Fibroblast of upper back skin (primary cell): ENCODE data around the gene SLC7A11.

Experiments
- DNase-seq: peaks from one replicate; pipeline ENCODE4 v3.0.0-alpha.2; 2013

SLC7A11 gene

GRCh38 chr4:138204507-138204906, 37.6 kb downstream of the SLC7A11 start:
- DNase-seq, result no peak

- no peak for DNase-seq
Measured at GRCh38 chr4:138202686-138203085, 39.5 kb downstream of the SLC7A11 start.

GRCh38 chr4:138200236-138200590, 41.9 kb downstream of the SLC7A11 start:
- no peak for DNase-seq

- peak; percentile 20 for DNase-seq
Measured at GRCh38 chr4:138199568-138200235, 42.4 kb downstream of the SLC7A11 start.

GRCh38 chr4:138196153-138196552, 46.0 kb downstream of the SLC7A11 start:
- no peak for DNase-seq

GRCh38 chr4:138193963-138194362, 48.2 kb downstream of the SLC7A11 start:
- no peak for DNase-seq

- peak; percentile 21 for DNase-seq
Measured at GRCh38 chr4:138192113-138192512, 50.0 kb downstream of the SLC7A11 start.

GRCh38 chr4:138190452-138190858, 51.7 kb downstream of the SLC7A11 start:
- no peak for DNase-seq

GRCh38 chr4:138189206-138189605, 52.9 kb downstream of the SLC7A11 start:
- DNase-seq, result no peak

GRCh38 chr4:138188406-138189084, 53.6 kb downstream of the SLC7A11 start:
- DNase-seq, result no peak

GRCh38 chr4:138185859-138186645, 56.1 kb downstream of the SLC7A11 start:
- no peak for DNase-seq

GRCh38 chr4:138184886-138185285, 57.3 kb downstream of the SLC7A11 start:
- DNase-seq, result no peak

GRCh38 chr4:138182838-138183426, 59.2 kb downstream of the SLC7A11 start:
- peak; percentile 59 for DNase-seq

- DNase-seq, result peak; percentile 25
Measured at GRCh38 chr4:138181287-138181686, 60.9 kb downstream of the SLC7A11 start.

- peak; percentile 35 for DNase-seq
Measured at GRCh38 chr4:138178566-138178965, 63.6 kb downstream of the SLC7A11 start.

GRCh38 chr4:138177278-138177968, 64.7 kb downstream of the SLC7A11 start:
- no peak for DNase-seq

GRCh38 chr4:138174981-138175794, 67.0 kb downstream of the SLC7A11 start:
- no peak for DNase-seq

GRCh38 chr4:138164208-138164607, 77.9 kb downstream of the SLC7A11 start:
- no peak for DNase-seq

GRCh38 chr4:138163171-138163570, 79.0 kb downstream of the SLC7A11 start:
- no peak for DNase-seq

- no peak for DNase-seq
Measured at GRCh38 chr4:138162259-138162658, 79.9 kb downstream of the SLC7A11 start.

GRCh38 chr4:138161351-138161750, 80.8 kb downstream of the SLC7A11 start:
- no peak for DNase-seq

- peak; percentile 87 for DNase-seq
Measured at GRCh38 chr4:138158746-138159297, 83.3 kb downstream of the SLC7A11 start.
